Omental fat pad (tissue), 4 donors: ENCODE data around the gene FIGNL2. TPM values are rescaled to one million over a fixed set of nuclear protein-coding genes. Genes with fewer than 3 reads are reported as not detected.
A peak's percentile ranks its signal among the peaks of the same experiment; 100 is the strongest.

Experiments
- ATAC-seq: fragments of 150-250 bp; one replicate; pipeline ENCODE4 v1.9.1; 2016; ENCODE audit warnings: mild to moderate bottlenecking, moderate library complexity; ENCODE audit not compliant: low FRiP score
- DNase-seq: peaks from one replicate; pipeline ENCODE4 v3.0.0-alpha.2; 2019; ENCODE audit warnings: low spot score
- CTCF ChIP-seq, 3 donors: fragments of 450-650 bp; IDR thresholded peaks; one replicate each; pipeline ENCODE4 v1.5.1; 2016 to 2017; ENCODE audit warnings: antibody characterized with exemption in 3 of 3, mild to moderate bottlenecking in 3 of 3, moderate library complexity in 2 of 3
- total RNA-seq, 4 donors: library from RNA; depleted of rRNA; stranded (reverse); fragments of >200 nt; gene quantifications; one replicate each; pipeline ENCODE4 v1.1.0, GENCODE V29; 2016

The FIGNL2 gene
- total RNA-seq, 4 donors from 2014 or later, result 0.24 to 0.63 (median 0.63) TPM; not detected in 1

DNA sequence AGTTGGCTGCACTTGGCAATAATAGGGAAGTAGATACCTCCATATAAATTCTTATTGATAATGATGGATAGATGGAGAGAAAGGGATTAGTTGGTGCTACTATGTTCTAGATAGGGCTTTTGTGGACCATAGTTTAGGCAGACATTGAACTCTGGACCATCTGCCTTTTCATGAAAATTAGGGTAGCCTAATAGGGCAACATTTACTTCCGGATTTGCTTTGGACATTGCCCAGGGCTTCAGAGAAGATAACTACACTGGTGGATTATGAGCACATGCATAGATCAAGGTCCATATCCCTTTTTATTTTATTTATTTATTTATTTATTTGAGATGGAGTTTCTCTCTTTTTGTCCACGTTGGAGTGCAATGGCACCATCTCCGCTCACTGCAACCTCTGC is 70.5 kb downstream of the FIGNL2 start:
- ATAC-seq (no peak), DNase-seq (no peak)
- no peak for TF ChIP-seq CTCF (IDR thresholded peaks at IDR 0.05)

DNA sequence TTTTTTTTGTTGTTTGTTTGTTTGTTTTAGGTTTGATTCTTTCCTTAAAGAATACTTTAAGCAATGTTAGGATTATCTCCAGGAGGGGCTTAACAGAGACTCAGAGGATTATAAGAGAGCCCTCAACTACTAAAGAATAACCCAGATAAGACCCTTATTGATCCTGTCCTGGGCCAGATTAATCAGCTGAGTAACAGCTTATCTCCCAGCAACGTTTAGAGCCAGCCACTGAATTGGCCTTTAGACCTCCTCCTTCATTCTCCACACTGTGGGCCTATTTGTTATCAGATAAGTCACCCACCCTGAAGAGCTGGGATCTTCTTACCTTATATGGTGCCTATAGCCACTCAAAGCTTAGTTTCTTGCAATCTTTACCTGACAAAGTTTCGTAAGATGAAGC is 71.1 kb downstream of the FIGNL2 start:
- DNase-seq (no peak), ATAC-seq (no peak)
- no peak for TF ChIP-seq CTCF (IDR thresholded peaks at IDR 0.05)

DNA sequence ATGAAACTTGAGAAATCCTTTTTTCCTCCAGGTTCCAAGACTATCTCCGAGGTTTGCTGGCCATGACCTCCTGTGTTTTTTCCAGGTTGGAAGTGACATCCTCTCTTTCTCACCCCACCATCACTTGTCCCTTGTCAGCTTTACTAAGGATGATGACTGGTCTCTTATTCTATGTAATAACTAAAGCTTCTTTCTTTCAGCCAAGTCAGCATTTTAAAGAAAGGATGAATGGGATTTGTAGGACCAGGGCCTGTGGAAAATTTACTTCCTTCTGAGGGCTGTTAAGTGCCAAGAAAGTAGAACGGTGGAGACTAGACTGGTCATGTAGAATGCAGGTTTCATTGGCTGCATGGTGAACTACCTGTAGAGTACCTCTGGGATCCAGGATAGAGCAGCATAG is 73.6 kb downstream of the FIGNL2 start:
- DNase-seq (no peak), ATAC-seq (no peak)
- no peak for TF ChIP-seq CTCF (IDR thresholded peaks at IDR 0.05)

DNA sequence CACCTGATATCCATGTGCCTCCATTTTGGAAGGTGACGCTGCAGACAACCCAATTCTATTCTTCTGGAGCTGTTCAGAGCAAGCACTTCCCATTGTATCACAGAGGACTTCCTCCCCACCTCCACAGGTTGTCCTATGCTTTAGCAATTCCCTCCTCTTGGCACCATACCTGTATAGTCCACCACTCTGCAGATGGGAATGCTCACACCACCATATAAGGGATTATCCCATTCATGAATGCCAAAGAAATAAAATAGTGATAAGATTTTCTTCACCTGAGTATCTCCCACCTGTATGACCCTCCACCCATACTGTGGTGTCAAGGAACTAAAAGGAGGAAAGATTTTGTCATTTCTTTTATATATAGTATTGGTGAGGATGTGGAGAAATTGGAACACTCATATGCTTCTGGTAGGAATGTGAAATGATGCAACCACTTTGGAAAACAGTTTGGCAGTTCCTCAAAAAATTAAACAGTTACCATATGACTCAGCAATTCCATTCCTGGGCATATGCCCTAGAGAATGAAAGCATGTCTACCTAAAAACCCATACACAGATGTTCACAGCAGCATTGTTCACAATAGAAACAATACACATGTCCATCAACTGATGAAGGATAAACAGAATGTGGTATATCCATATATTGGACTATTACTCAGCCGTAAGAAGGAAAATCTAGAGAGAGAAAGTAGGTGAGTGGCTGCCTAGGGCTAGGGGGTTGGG is 75.2 kb downstream of the FIGNL2 start:
- no peak for DNase-seq
- TF ChIP-seq CTCF (IDR thresholded peaks at IDR 0.05), result no peak
- peak; percentile 81 for ATAC-seq

GRCh38 chr12:51771008-51771407 is 77.5 kb downstream of the FIGNL2 start:
- DNase-seq (no peak), ATAC-seq (no peak)
- TF ChIP-seq CTCF (IDR thresholded peaks at IDR 0.05), result no peak

Other genes with a start within 250 kb of the FIGNL2 start
- not detected for gene ANKRD33, start 39.4 kb upstream of the FIGNL2 start, total RNA-seq
- gene ACVRL1, start 58.8 kb upstream of the FIGNL2 start, total RNA-seq, result 100 to 1,000 TPM in 3 of 4 donors, 10 to 100 TPM in 1; 69.3 to 593 (median 113) TPM
- 10 to 100 TPM; 15.9 to 42.2 (median 20.5) TPM for gene ACVR1B, start 103.0 kb upstream of the FIGNL2 start, total RNA-seq
- gene TAMALIN, start 158.2 kb upstream of the FIGNL2 start, total RNA-seq, result 10 to 100 TPM; 19.0 to 67.9 (median 29.5) TPM
- gene NR4A1, start 202.7 kb upstream of the FIGNL2 start, total RNA-seq, result 1,000 to 10,000 TPM in 1 of 4 donors, 100 to 1,000 TPM in 2, 10 to 100 TPM in 1; 74.9 to 1,106 (median 350) TPM
- gene ATG101, start 221.3 kb upstream of the FIGNL2 start, total RNA-seq, result 10 to 100 TPM; 33.6 to 65.5 (median 52.6) TPM
- 1 to 10 TPM in 3 of 4 donors, not detected in 1; 1.1 to 1.9 (median 1.1) TPM for gene SMIM41, start 231.0 kb upstream of the FIGNL2 start, total RNA-seq